K562 (cell line): Measurements from ENCODE around the gene TJP3. TPM values are rescaled to one million over a fixed set of nuclear protein-coding genes. Genes with fewer than 3 reads are reported as not detected.
A peak's percentile ranks its signal among the peaks of the same experiment; 100 is the strongest.

Source experiments
- ATAC-seq: fragments of 200-7000 bp; cut with Tn5 transposase; 3 replicates; pipeline ENCODE4 v1.9.1; 2020; ENCODE audit warnings: moderate library complexity
- BruUV-seq: library from RNA; stranded (reverse); fragments of 400-500 nt; replicated peaks from 2 replicates; lab custom pipeline; 2021; lab: Mats Ljungman, UMichigan
- CTCF ChIA-PET: fragments of 300-600 bp; formaldehyde crosslinking; extraction: SDS; loops from one replicate; lab custom pipeline; 2021; ENCODE audit warnings: low intra/inter-chr PET ratio; lab: Yijun Ruan, JAX
- POLR2A ChIA-PET: fragments of 300-600, 350-650 bp; sonication (Branson Sonifier 250); formaldehyde crosslinking; extraction: SDS; loops from one replicate; lab custom pipeline; 2021; ENCODE audit warnings: antibody characterized with exemption, inconsistent platforms; lab: Yijun Ruan, JAX
- DNase-seq, 4 experiments: peaks; one replicate each; pipeline versions ENCODE4 v3.0.0 to v3.0.0-alpha.2; 2011 to 2018; ENCODE audit warnings: low spot score in 3 of 4, mixed read lengths in 3 of 4; ENCODE audit errors: extremely low read depth in 1 of 4
- FAIRE-seq: peaks from 2 replicates; lab custom pipeline; 2011; peaks lifted over from hg19 to GRCh38; lab: Jason Lieb, UNC
- H2AFZ ChIP-seq: 2 replicates; pipeline ENCODE4 v1.6.0; 2011; ENCODE audit warnings: low read depth, low read length, control low read depth, inconsistent platforms
- H3K27ac ChIP-seq: fragments of 200-600 bp; 3 replicates; pipeline ENCODE4 v1.8.0; 2011; ENCODE audit warnings: low read depth, mild to moderate bottlenecking, control low read depth, inconsistent platforms, low read length, moderate library complexity, mixed read lengths; ENCODE audit errors: extremely low read depth
- H3K27me3 ChIP-seq, 2 experiments: fragments of 300-600 bp in 1 of 2; 2 replicates in 1 of 2; 3 replicates in 1 of 2; pipeline versions ENCODE4 v1.6.0 to v1.8.0; 2011; ENCODE audit warnings: inconsistent platforms in 2 of 2, low read length in 2 of 2, mild to moderate bottlenecking in 1 of 2, mixed read lengths in 1 of 2, moderate library complexity in 1 of 2; ENCODE audit not compliant: control insufficient read depth in 2 of 2, insufficient read depth in 2 of 2
- H3K36me3 ChIP-seq: fragments of 300-600 bp; 3 replicates; pipeline ENCODE4 v1.8.0; 2011; ENCODE audit warnings: mild to moderate bottlenecking, low read length, inconsistent platforms; ENCODE audit not compliant: control insufficient read depth, insufficient read depth
- H3K4me1 ChIP-seq, 2 experiments: fragments of 200-600 bp in 1 of 2; replicated peaks in 1 of 2; 2 replicates in 1 of 2; 3 replicates in 1 of 2; pipeline versions ENCODE4 v1.5.1 to v1.8.0; 2011; ENCODE audit warnings: inconsistent platforms in 2 of 2, low read length in 2 of 2, mild to moderate bottlenecking in 1 of 2, mixed read lengths in 1 of 2, moderate library complexity in 1 of 2; ENCODE audit not compliant: control insufficient read depth in 2 of 2, insufficient read depth in 2 of 2
- H3K4me2 ChIP-seq: 2 replicates; pipeline ENCODE4 v1.6.1; 2011; ENCODE audit warnings: low read length, control low read depth, inconsistent platforms, mixed read lengths; ENCODE audit not compliant: insufficient read depth
- H3K4me3 ChIP-seq: fragments of 200-600 bp; sonication (generic), shearing (Covaris generic); 2 replicates; pipeline ENCODE4 v1.5.1; 2016; ENCODE audit warnings: control low read depth, inconsistent platforms
- H3K79me2 ChIP-seq: fragments of 200-600 bp; 3 replicates; pipeline ENCODE4 v1.8.0; 2011; ENCODE audit warnings: low read length, inconsistent platforms; ENCODE audit not compliant: control insufficient read depth, insufficient read depth
- H3K9ac ChIP-seq, 2 experiments: 2 replicates each; pipeline versions ENCODE4 v1.6.0 to v1.6.1; 2011; ENCODE audit warnings: low read depth in 2 of 2, low read length in 2 of 2, control low read depth in 1 of 2, inconsistent platforms in 1 of 2, mild to moderate bottlenecking in 1 of 2, mixed read lengths in 1 of 2; ENCODE audit not compliant: insufficient read depth in 1 of 2
- H3K9me1 ChIP-seq: one replicate; pipeline ENCODE4 v1.6.0; 2011; ENCODE audit warnings: inconsistent platforms, mild to moderate bottlenecking, low read length, moderate library complexity; ENCODE audit not compliant: control insufficient read depth, insufficient read depth
- H3K9me3 ChIP-seq: replicated peaks from 2 replicates; pipeline ENCODE4 v1.5.1; 2011; ENCODE audit warnings: low read depth, low read length, inconsistent platforms; ENCODE audit not compliant: control insufficient read depth, insufficient read depth
- H4K20me1 ChIP-seq: replicated peaks from 2 replicates; pipeline ENCODE4 v1.6.1; 2011; ENCODE audit warnings: low read length, inconsistent platforms, mixed read lengths; ENCODE audit not compliant: control insufficient read depth, insufficient read depth
- ATF7 ChIP-seq: fragments of 450-650 bp; IDR thresholded peaks from 2 replicates; pipeline ENCODE4 v1.7.1; 2014; ENCODE audit warnings: mild to moderate bottlenecking, moderate library complexity
- CSDE1 ChIP-seq, 2 experiments: fragments of 450-650 bp; IDR thresholded peaks; 2 replicates each; pipeline ENCODE4 v1.6.1; 2016; ENCODE audit warnings: mild to moderate bottlenecking in 1 of 2
- EP300 ChIP-seq: IDR thresholded peaks from 2 replicates; pipeline ENCODE4 v1.6.1; 2012; ENCODE audit warnings: low read length, improper control_type of control experiment
- MTA3 ChIP-seq: fragments of 450-650 bp; formaldehyde crosslinking; IDR thresholded peaks from 2 replicates; pipeline ENCODE4 v1.6.1; 2017; ENCODE audit warnings: mild to moderate bottlenecking, borderline replicate concordance
- NCOA1 ChIP-seq: fragments of 450-650 bp; IDR thresholded peaks from 2 replicates; pipeline ENCODE4 v1.6.1; 2016; ENCODE audit warnings: low read depth
- NR2C2 ChIP-seq, 2 experiments: fragments of 200-800 bp in 1 of 2; sonication (Bioruptor generic) in 1 of 2; sonication (generic) in 1 of 2; formaldehyde crosslinking in 1 of 2; IDR thresholded peaks; 2 replicates each; pipeline versions ENCODE4 v1.6.1 to v1.8.0; 2016 to 2022; ENCODE audit warnings: mild to moderate bottlenecking in 1 of 2, missing compliant biosample characterization in 1 of 2, missing genetic modification characterization in 1 of 2, missing genetic modification reagents in 1 of 2
- RBM25 ChIP-seq: fragments of 200-400 bp; formaldehyde crosslinking; IDR thresholded peaks from 2 replicates; pipeline ENCODE4 v1.6.1; 2018; ENCODE audit warnings: low read length, low read depth, moderate library complexity; ENCODE audit not compliant: severe bottlenecking
- RNF2 ChIP-seq: sonication (generic); IDR thresholded peaks from 2 replicates; pipeline ENCODE4 v1.6.1; 2016
- SP1 ChIP-seq: sonication (generic); formaldehyde crosslinking; IDR thresholded peaks from 2 replicates; pipeline ENCODE4 v1.8.1; 2022; ENCODE audit warnings: mild to moderate bottlenecking, missing genetic modification reagents
- WGBS: fragments of 100-300 bp; shearing (Covaris generic); methylation state at CpG from one replicate; pipeline ENCODE4 v1.1.6; 2016; ENCODE audit warnings: low coverage, mixed read lengths; ENCODE audit not compliant: insufficient coverage; ENCODE audit errors: missing lambda C conversion rate; 5-methylcytosine and 5-hydroxymethylcytosine counted together
- in situ Hi-C: fragments of 300-500 bp; cut with MboI; formaldehyde crosslinking; loops from 4 replicates; pipeline ENCODE4 v1.15.0; 2018; ENCODE audit warnings: inconsistent platforms, mixed read lengths
- intact Hi-C: fragments of 100-400 bp; cut with micrococcal nuclease; formaldehyde crosslinking; loops from 2 replicates; pipeline ENCODE4 v1.14.2; 2022
- polyA plus RNA-seq, 8 experiments: library from polyadenylated mRNA; depleted of rRNA in 4 of 8; stranded (reverse) in 5 of 8; unstranded in 3 of 8; fragments of >200 nt; fragmentation: Nextera tagmentation in 2 of 8; fragmentation: Illumina TruSeq in 1 of 8; extraction: Ambion mirVana in 2 of 8; extraction: Trizol in 1 of 8; gene quantifications; 2 replicates each; pipeline versions ENCODE4 v1.2.1 to v1.2.3, GENCODE V29; 2011 to 2014; ENCODE audit warnings: inconsistent platforms in 1 of 8, missing spikeins in 1 of 8
- total RNA-seq, 7 experiments: library from RNA; depleted of rRNA in 6 of 7; stranded (reverse); fragments of >200 nt in 6 of 7; fragmentation: Illumina TruSeq in 2 of 7; extraction: Trizol in 2 of 7; gene quantifications; 2 replicates each; pipeline versions ENCODE4 v1.2.1 to v1.2.3, GENCODE V29; 2011 to 2021; ENCODE audit warnings: low replicate concordance in 1 of 7
- TF ChIP-seq, protein P1 (sequence below): fragments of 250-450 bp; sonication (Bioruptor Pico); IDR thresholded peaks from 2 replicates; pipeline ENCODE4 v1.5.0; 2021
- TF ChIP-seq, protein P2 (sequence below): fragments of 250-450 bp; sonication (Bioruptor Pico); IDR thresholded peaks from 2 replicates; pipeline ENCODE4 v1.8.0; 2022; ENCODE audit warnings: inconsistent platforms
- TF ChIP-seq, protein P3 (sequence below): sonication (generic); formaldehyde crosslinking; IDR thresholded peaks from 2 replicates; pipeline ENCODE4 v1.8.1; 2022; ENCODE audit warnings: missing genetic modification reagents
- TF ChIP-seq, protein P4 (sequence below): sonication (generic); IDR thresholded peaks from 2 replicates; pipeline ENCODE4 v1.6.1; 2016
- TF ChIP-seq, protein P5 (sequence below): sonication (generic); formaldehyde crosslinking; IDR thresholded peaks from 2 replicates; pipeline ENCODE4 v1.8.1; 2023; ENCODE audit warnings: mild to moderate bottlenecking, missing genetic modification reagents

Gene TJP3
- total and polyA plus RNA-seq, 9 of the 15 experiments (the other 6 are each of a cell fraction or from before 2014, with no cell fraction given), result 0.11 to 2.4 (median 0.57) TPM; not detected in 1

DNA sequence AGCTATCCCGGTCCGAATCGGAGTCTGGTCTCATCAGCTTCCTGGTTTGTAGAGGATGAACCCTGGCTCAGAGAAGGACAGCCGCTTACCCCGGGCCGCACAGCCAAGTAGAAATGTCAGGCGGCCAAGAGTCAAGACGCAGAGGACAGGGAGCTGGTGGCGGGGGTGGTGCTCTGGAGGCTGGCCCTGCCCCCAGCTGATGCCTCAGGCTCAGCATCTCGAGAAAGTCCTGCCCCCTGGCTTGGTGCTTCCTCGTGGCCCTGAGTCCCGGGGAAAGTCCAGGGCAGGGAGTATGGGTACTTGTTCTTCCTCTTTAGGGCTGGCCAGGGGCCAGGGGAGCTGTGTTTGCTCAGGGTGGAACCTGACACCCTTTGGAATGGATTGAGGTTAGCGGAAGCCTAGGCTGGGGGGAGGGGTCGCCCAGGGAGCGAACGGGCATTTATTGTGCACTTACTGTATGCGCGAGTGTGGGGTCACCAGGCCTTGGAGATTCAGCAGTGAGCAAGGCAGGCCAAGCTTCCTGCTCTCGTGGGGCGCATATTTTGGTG, 2.2 kb downstream of the TJP3 start:
- H4K20me1 ChIP-seq, result no peaks in the 10 kb centered on the region
- BruUV-seq, result no TSS peak
- peak; percentile 84 for ATAC-seq
- in situ Hi-C loops, result no loop called here
- H2AFZ ChIP-seq, result peak overlapping the region; percentile 83
- H3K4me1 ChIP-seq, result peaks cover 12 to 39% of the 10 kb centered on the region in 2 experiments; a peak in 3 of 5 replicates
- CTCF ChIA-PET, result no interaction called here
- H3K79me2 ChIP-seq, result no peaks in the 10 kb centered on the region
- peak overlapping the region in 1 of 2 experiments; percentile 43; a peak in 1 of 4 replicates for H3K9ac ChIP-seq
- H3K36me3 ChIP-seq, result no peaks in the 10 kb centered on the region
- intact Hi-C loops, result no loop called here
- no peaks in the 10 kb centered on the region for H3K27me3 ChIP-seq
- no peaks in the 10 kb centered on the region for H3K9me3 ChIP-seq
- H3K9me1 ChIP-seq, result no peaks in the 10 kb centered on the region
- WGBS, result 23% methylated on average over 20 of the region's 20 CpGs
- FAIRE-seq, result peak; percentile 76
- H3K4me2 ChIP-seq, result no peak overlapping the region; the same call in 1 of the 2 replicates
- 0 out of 3 replicates have a peak overlapping the region, but pooled peaks have one; percentile 16 for H3K27ac ChIP-seq
- POLR2A ChIA-PET, result interaction anchor here (0.6 to 1.1 kb wide), 5 partner anchors 9 to 172 kb away, joined by 3 to 6 read pairs (median 3); no protein-coding TSS in a partner anchor
- H3K4me3 ChIP-seq, result no peak overlapping the region
- peak; percentile 49 to 79 (median 62) for DNase-seq
- TF ChIP-seq, protein P1, sequence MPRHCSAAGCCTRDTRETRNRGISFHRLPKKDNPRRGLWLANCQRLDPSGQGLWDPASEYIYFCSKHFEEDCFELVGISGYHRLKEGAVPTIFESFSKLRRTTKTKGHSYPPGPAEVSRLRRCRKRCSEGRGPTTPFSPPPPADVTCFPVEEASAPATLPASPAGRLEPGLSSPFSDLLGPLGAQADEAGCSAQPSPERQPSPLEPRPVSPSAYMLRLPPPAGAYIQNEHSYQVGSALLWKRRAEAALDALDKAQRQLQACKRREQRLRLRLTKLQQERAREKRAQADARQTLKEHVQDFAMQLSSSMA, result no peak
- TF ChIP-seq RNF2 (peak; percentile 57; the same call in 1 of the 2 replicates), MTA3 (peak; percentile 67; the same call in 1 of the 2 replicates), ATF7 (peak; percentile 58; the same call in 1 of the 2 replicates), SP1 (0 out of 2 replicates have a peak, but pooled peaks have one; percentile 48), RBM25 (peak; percentile 77), NR2C2 (CRISPR knock-in tag; IDR thresholded peaks at IDR 0.05) (no peak), NR2C2 (tag; IDR thresholded peaks at IDR 0.05) (no peak), EP300 (peak; percentile 26; the same call in 1 of the 2 replicates), NCOA1 (peak; percentile 67), CSDE1 (IDR thresholded peaks at IDR 0.05) (no peak)
- TF ChIP-seq, protein P2, sequence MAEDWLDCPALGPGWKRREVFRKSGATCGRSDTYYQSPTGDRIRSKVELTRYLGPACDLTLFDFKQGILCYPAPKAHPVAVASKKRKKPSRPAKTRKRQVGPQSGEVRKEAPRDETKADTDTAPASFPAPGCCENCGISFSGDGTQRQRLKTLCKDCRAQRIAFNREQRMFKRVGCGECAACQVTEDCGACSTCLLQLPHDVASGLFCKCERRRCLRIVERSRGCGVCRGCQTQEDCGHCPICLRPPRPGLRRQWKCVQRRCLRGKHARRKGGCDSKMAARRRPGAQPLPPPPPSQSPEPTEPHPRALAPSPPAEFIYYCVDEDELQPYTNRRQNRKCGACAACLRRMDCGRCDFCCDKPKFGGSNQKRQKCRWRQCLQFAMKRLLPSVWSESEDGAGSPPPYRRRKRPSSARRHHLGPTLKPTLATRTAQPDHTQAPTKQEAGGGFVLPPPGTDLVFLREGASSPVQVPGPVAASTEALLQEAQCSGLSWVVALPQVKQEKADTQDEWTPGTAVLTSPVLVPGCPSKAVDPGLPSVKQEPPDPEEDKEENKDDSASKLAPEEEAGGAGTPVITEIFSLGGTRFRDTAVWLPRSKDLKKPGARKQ (CRISPR knock-in tag), result no peak
- TF ChIP-seq, protein P3, sequence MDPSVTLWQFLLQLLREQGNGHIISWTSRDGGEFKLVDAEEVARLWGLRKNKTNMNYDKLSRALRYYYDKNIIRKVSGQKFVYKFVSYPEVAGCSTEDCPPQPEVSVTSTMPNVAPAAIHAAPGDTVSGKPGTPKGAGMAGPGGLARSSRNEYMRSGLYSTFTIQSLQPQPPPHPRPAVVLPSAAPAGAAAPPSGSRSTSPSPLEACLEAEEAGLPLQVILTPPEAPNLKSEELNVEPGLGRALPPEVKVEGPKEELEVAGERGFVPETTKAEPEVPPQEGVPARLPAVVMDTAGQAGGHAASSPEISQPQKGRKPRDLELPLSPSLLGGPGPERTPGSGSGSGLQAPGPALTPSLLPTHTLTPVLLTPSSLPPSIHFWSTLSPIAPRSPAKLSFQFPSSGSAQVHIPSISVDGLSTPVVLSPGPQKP (CRISPR knock-in tag), result no peak
- TF ChIP-seq, protein P4, sequence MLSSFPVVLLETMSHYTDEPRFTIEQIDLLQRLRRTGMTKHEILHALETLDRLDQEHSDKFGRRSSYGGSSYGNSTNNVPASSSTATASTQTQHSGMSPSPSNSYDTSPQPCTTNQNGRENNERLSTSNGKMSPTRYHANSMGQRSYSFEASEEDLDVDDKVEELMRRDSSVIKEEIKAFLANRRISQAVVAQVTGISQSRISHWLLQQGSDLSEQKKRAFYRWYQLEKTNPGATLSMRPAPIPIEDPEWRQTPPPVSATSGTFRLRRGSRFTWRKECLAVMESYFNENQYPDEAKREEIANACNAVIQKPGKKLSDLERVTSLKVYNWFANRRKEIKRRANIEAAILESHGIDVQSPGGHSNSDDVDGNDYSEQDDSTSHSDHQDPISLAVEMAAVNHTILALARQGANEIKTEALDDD, result no peak
- TF ChIP-seq, protein P5, sequence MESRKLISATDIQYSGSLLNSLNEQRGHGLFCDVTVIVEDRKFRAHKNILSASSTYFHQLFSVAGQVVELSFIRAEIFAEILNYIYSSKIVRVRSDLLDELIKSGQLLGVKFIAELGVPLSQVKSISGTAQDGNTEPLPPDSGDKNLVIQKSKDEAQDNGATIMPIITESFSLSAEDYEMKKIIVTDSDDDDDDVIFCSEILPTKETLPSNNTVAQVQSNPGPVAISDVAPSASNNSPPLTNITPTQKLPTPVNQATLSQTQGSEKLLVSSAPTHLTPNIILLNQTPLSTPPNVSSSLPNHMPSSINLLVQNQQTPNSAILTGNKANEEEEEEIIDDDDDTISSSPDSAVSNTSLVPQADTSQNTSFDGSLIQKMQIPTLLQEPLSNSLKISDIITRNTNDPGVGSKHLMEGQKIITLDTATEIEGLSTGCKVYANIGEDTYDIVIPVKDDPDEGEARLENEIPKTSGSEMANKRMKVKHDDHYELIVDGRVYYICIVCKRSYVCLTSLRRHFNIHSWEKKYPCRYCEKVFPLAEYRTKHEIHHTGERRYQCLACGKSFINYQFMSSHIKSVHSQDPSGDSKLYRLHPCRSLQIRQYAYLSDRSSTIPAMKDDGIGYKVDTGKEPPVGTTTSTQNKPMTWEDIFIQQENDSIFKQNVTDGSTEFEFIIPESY (CRISPR knock-in tag), result peak; percentile 89
